K562 (cell line): Measurements from ENCODE around the gene MARCHF3. TPM values are rescaled to one million over a fixed set of nuclear protein-coding genes. Genes with fewer than 3 reads are reported as not detected.

Experiments
- BMI1 ChIP-seq: fragments of 150-350 bp; IDR thresholded peaks from 2 replicates; pipeline ENCODE4 v1.6.1; 2014; ENCODE audit warnings: low read length
- HDAC1 ChIP-seq, 2 experiments: fragments of 450-650 bp; IDR thresholded peaks; 2 replicates each; pipeline ENCODE4 v1.6.1; 2016 to 2017; ENCODE audit warnings: inconsistent platforms in 1 of 2, mild to moderate bottlenecking in 1 of 2, moderate library complexity in 1 of 2
- HEY1 ChIP-seq: fragments of 250-450 bp; sonication (Bioruptor Pico); IDR thresholded peaks from 2 replicates; pipeline ENCODE4 v1.5.0; 2020; ENCODE audit warnings: mild to moderate bottlenecking, moderate library complexity, borderline replicate concordance
- HNRNPK ChIP-seq: fragments of 200-400 bp; formaldehyde crosslinking; IDR thresholded peaks from one replicate; pipeline ENCODE4 v1.6.1; 2018; ENCODE audit warnings: mild to moderate bottlenecking, low read depth, low read length; ENCODE audit not compliant: poor library complexity, severe bottlenecking
- TAF15 ChIP-seq: fragments of 200-400 bp; formaldehyde crosslinking; IDR thresholded peaks from 2 replicates; pipeline ENCODE4 v1.6.1; 2017; ENCODE audit warnings: mild to moderate bottlenecking, low read depth, low read length, moderate library complexity
- ZNF239 ChIP-seq: fragments of 250-450 bp; sonication (Bioruptor Pico); IDR thresholded peaks from 2 replicates; pipeline ENCODE4 v1.4.0; 2020; ENCODE audit warnings: mild to moderate bottlenecking
- polyA plus RNA-seq, 8 experiments: library from polyadenylated mRNA; depleted of rRNA in 4 of 8; stranded (reverse) in 5 of 8; unstranded in 3 of 8; fragments of >200 nt; fragmentation: Nextera tagmentation in 2 of 8; fragmentation: Illumina TruSeq in 1 of 8; extraction: Ambion mirVana in 2 of 8; extraction: Trizol in 1 of 8; gene quantifications; 2 replicates each; pipeline versions ENCODE4 v1.2.1 to v1.2.3, GENCODE V29; 2011 to 2014; ENCODE audit warnings: inconsistent platforms in 1 of 8, missing spikeins in 1 of 8
- total RNA-seq, 7 experiments: library from RNA; depleted of rRNA in 6 of 7; stranded (reverse); fragments of >200 nt in 6 of 7; fragmentation: Illumina TruSeq in 2 of 7; extraction: Trizol in 2 of 7; gene quantifications; 2 replicates each; pipeline versions ENCODE4 v1.2.1 to v1.2.3, GENCODE V29; 2011 to 2021; ENCODE audit warnings: low replicate concordance in 1 of 7
- TF ChIP-seq, protein P1 (sequence below): fragments of 250-450 bp; sonication (Bioruptor Pico); IDR thresholded peaks from 2 replicates; pipeline ENCODE4 v1.4.0; 2020; ENCODE audit warnings: mild to moderate bottlenecking, moderate library complexity
- TF ChIP-seq, protein P2 (sequence below): fragments of 250-450 bp; sonication (Bioruptor Pico); IDR thresholded peaks from 2 replicates; pipeline ENCODE4 v1.8.0; 2022; ENCODE audit warnings: inconsistent platforms
- TF ChIP-seq, protein P3 (sequence below), 2 experiments: fragments of 450-650 bp; formaldehyde crosslinking in 1 of 2; IDR thresholded peaks; 2 replicates each; pipeline versions ENCODE4 v1.4.0 to v1.6.1; 2014 to 2020; ENCODE audit warnings: mild to moderate bottlenecking in 2 of 2, borderline replicate concordance in 1 of 2, low read depth in 1 of 2
- TF ChIP-seq, protein P4 (sequence below): sonication (generic); formaldehyde crosslinking; IDR thresholded peaks from 2 replicates; pipeline ENCODE4 v1.8.0; 2022; ENCODE audit warnings: mild to moderate bottlenecking, missing genetic modification reagents
- TF ChIP-seq, protein P5 (sequence below), 2 experiments: fragments of 450-650 bp in 1 of 2; sonication (generic) in 1 of 2; formaldehyde crosslinking; conservative IDR thresholded peaks; 2 replicates each; pipeline versions ENCODE4 v1.4.0 to v1.8.1; 2020 to 2022; ENCODE audit warnings: mild to moderate bottlenecking in 1 of 2, missing genetic modification reagents in 1 of 2

MARCHF3 gene
- total and polyA plus RNA-seq, 9 of the 15 experiments (the other 6 are each of a cell fraction or from before 2014, with no cell fraction given): 5.6 to 37.4 (median 16.5) TPM

DNA sequence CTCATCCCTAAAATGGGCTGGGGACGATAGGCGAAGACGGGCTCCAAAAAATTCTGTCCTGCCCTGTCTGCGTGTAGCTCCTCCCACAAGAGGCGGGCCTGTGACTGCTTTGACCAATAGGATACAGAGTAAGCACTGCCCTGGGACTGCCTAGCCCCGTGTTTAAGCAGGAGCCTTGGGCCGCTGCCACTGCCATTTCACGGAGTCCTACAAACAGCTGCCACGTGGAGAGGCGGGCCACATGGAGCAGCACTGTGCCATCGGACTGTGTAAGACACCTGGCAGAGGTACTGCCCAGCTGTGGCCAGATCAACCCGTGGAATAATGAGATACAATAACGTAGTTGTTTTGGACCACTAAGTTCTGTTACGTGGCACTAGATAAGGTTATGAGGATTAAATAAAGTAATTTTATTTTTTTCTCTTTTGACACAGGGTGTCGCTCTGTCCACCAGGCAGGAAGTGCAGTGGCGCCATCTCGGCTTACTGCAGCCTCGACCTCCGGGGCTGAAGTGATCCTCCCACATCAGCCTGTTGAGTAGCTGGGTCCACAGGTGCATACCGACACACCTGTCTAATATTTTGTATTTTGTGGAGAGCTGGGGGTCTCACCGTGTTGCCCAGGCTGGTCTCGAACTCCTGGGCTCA, 166.2 kb downstream of the MARCHF3 start (continued):
- TF ChIP-seq, protein P1, sequence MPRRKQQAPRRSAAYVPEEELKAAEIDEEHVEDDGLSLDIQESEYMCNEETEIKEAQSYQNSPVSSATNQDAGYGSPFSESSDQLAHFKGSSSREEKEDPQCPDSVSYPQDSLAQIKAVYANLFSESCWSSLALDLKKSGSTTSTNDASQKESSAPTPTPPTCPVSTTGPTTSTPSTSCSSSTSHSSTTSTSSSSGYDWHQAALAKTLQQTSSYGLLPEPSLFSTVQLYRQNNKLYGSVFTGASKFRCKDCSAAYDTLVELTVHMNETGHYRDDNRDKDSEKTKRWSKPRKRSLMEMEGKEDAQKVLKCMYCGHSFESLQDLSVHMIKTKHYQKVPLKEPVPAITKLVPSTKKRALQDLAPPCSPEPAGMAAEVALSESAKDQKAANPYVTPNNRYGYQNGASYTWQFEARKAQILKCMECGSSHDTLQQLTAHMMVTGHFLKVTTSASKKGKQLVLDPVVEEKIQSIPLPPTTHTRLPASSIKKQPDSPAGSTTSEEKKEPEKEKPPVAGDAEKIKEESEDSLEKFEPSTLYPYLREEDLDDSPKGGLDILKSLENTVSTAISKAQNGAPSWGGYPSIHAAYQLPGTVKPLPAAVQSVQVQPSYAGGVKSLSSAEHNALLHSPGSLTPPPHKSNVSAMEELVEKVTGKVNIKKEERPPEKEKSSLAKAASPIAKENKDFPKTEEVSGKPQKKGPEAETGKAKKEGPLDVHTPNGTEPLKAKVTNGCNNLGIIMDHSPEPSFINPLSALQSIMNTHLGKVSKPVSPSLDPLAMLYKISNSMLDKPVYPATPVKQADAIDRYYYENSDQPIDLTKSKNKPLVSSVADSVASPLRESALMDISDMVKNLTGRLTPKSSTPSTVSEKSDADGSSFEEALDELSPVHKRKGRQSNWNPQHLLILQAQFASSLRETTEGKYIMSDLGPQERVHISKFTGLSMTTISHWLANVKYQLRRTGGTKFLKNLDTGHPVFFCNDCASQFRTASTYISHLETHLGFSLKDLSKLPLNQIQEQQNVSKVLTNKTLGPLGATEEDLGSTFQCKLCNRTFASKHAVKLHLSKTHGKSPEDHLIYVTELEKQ: no peak
- TF ChIP-seq, protein P2, sequence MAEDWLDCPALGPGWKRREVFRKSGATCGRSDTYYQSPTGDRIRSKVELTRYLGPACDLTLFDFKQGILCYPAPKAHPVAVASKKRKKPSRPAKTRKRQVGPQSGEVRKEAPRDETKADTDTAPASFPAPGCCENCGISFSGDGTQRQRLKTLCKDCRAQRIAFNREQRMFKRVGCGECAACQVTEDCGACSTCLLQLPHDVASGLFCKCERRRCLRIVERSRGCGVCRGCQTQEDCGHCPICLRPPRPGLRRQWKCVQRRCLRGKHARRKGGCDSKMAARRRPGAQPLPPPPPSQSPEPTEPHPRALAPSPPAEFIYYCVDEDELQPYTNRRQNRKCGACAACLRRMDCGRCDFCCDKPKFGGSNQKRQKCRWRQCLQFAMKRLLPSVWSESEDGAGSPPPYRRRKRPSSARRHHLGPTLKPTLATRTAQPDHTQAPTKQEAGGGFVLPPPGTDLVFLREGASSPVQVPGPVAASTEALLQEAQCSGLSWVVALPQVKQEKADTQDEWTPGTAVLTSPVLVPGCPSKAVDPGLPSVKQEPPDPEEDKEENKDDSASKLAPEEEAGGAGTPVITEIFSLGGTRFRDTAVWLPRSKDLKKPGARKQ (CRISPR knock-in tag): no peak
- TF ChIP-seq, protein P3, sequence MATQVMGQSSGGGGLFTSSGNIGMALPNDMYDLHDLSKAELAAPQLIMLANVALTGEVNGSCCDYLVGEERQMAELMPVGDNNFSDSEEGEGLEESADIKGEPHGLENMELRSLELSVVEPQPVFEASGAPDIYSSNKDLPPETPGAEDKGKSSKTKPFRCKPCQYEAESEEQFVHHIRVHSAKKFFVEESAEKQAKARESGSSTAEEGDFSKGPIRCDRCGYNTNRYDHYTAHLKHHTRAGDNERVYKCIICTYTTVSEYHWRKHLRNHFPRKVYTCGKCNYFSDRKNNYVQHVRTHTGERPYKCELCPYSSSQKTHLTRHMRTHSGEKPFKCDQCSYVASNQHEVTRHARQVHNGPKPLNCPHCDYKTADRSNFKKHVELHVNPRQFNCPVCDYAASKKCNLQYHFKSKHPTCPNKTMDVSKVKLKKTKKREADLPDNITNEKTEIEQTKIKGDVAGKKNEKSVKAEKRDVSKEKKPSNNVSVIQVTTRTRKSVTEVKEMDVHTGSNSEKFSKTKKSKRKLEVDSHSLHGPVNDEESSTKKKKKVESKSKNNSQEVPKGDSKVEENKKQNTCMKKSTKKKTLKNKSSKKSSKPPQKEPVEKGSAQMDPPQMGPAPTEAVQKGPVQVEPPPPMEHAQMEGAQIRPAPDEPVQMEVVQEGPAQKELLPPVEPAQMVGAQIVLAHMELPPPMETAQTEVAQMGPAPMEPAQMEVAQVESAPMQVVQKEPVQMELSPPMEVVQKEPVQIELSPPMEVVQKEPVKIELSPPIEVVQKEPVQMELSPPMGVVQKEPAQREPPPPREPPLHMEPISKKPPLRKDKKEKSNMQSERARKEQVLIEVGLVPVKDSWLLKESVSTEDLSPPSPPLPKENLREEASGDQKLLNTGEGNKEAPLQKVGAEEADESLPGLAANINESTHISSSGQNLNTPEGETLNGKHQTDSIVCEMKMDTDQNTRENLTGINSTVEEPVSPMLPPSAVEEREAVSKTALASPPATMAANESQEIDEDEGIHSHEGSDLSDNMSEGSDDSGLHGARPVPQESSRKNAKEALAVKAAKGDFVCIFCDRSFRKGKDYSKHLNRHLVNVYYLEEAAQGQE (IDR thresholded peaks at IDR 0.05; ENCODE audit: borderline replicate concordance): no peak
- TF ChIP-seq, protein P3 (CRISPR knock-in tag; IDR thresholded peaks at IDR 0.05; ENCODE audit: low read depth): no peak
- TF ChIP-seq HNRNPK (no peak), HEY1 (CRISPR knock-in tag) (no peak), HDAC1 (IDR thresholded peaks at IDR 0.05) (peak in 1 of 2 experiments; percentile 45; a peak in 1 of 4 replicates), TAF15 (no peak), ZNF239 (CRISPR knock-in tag) (no peak), BMI1 (no peak)
- TF ChIP-seq, protein P4, sequence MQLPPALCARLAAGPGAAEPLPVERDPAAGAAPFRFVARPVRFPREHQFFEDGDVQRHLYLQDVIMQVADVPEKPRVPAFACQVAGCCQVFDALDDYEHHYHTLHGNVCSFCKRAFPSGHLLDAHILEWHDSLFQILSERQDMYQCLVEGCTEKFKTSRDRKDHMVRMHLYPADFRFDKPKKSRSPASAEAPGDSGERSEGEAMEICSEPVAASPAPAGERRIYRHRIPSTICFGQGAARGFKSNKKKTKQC (CRISPR knock-in tag): no peak
- TF ChIP-seq, protein P5, sequence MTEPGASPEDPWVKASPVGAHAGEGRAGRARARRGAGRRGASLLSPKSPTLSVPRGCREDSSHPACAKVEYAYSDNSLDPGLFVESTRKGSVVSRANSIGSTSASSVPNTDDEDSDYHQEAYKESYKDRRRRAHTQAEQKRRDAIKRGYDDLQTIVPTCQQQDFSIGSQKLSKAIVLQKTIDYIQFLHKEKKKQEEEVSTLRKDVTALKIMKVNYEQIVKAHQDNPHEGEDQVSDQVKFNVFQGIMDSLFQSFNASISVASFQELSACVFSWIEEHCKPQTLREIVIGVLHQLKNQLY (CRISPR knock-in tag; conservative IDR thresholded peaks at IDR 0.05): no peak
